SK-N-SH (cell line): ENCODE data around the gene JMJD1C. TPM values are rescaled to one million over a fixed set of nuclear protein-coding genes. Genes with fewer than 3 reads are reported as not detected.

Source experiments
- CTCF ChIA-PET: fragments of 300-600, 350-600 bp; formaldehyde crosslinking; extraction: SDS; loops from one replicate; lab custom pipeline; 2021; lab: Yijun Ruan, JAX
- POLR2A ChIA-PET: fragments of 350-600 bp; sonication (Branson Sonifier 250); formaldehyde crosslinking; extraction: SDS; loops from one replicate; lab custom pipeline; 2020; ENCODE audit warnings: antibody characterized with exemption, inconsistent platforms; lab: Yijun Ruan, JAX
- DNase-seq: peaks from one replicate; pipeline ENCODE4 v3.0.0; 2012
- H2AFZ ChIP-seq: fragments of 200-600 bp; sonication (generic); 2 replicates; pipeline ENCODE4 v1.8.1; 2016; ENCODE audit warnings: antibody characterized with exemption, mild to moderate bottlenecking, low read depth
- H3F3A ChIP-seq: fragments of 200-600 bp; sonication (generic); replicated peaks from 2 replicates; pipeline ENCODE3; 2016; ENCODE audit warnings: antibody characterized with exemption, mild to moderate bottlenecking; ENCODE audit not compliant: insufficient read depth
- H3K27ac ChIP-seq, 2 experiments: fragments of 200-500 bp in 1 of 2; fragments of 200-600 bp in 1 of 2; sonication (Bioruptor generic) in 1 of 2; sonication (generic), shearing (Covaris generic) in 1 of 2; 2 replicates each; pipeline versions ENCODE4 v1.5.1 to v1.6.1; 2014 to 2016; ENCODE audit warnings: low read depth in 2 of 2, inconsistent platforms in 1 of 2, low read length in 1 of 2, mild to moderate bottlenecking in 1 of 2, mixed read lengths in 1 of 2
- H3K27me3 ChIP-seq: fragments of 200-600 bp; sonication (generic), shearing (Covaris generic); 2 replicates; pipeline ENCODE4 v1.6.1; 2016; ENCODE audit warnings: mixed run types; ENCODE audit not compliant: insufficient read depth
- H3K36me3 ChIP-seq, 2 experiments: fragments of 200-500 bp in 1 of 2; fragments of 200-600 bp in 1 of 2; sonication (Bioruptor generic) in 1 of 2; sonication (generic) in 1 of 2; replicated peaks in 1 of 2; 2 replicates each; pipeline versions ENCODE3 to v1.5.1; 2014 to 2016; ENCODE audit warnings: low read length in 1 of 2, mild to moderate bottlenecking in 1 of 2; ENCODE audit not compliant: insufficient read depth in 2 of 2, control insufficient read depth in 1 of 2
- H3K4me1 ChIP-seq, 2 experiments: fragments of 200-500 bp in 1 of 2; fragments of 200-600 bp in 1 of 2; sonication (Bioruptor generic) in 1 of 2; sonication (generic), shearing (Covaris generic) in 1 of 2; 2 replicates each; pipeline versions ENCODE4 v1.5.1 to v1.6.1; 2014 to 2016; ENCODE audit warnings: low read depth in 1 of 2, low read length in 1 of 2, mixed run types in 1 of 2; ENCODE audit not compliant: insufficient read depth in 2 of 2, control insufficient read depth in 1 of 2
- H3K4me2 ChIP-seq: fragments of 200-600 bp; sonication (generic), shearing (Covaris generic); 2 replicates; pipeline ENCODE4 v1.6.1; 2017; ENCODE audit warnings: mixed run types
- H3K4me3 ChIP-seq, 2 experiments: fragments of 200-500 bp in 1 of 2; fragments of 200-600 bp in 1 of 2; sonication (Bioruptor generic) in 1 of 2; sonication (generic), shearing (Covaris generic) in 1 of 2; 2 replicates each; pipeline versions ENCODE4 v1.5.1 to v1.8.1; 2014 to 2016; ENCODE audit warnings: low read depth in 2 of 2, inconsistent platforms in 1 of 2, low read length in 1 of 2, mild to moderate bottlenecking in 1 of 2, mixed read lengths in 1 of 2, moderate library complexity in 1 of 2
- H3K79me2 ChIP-seq: fragments of 200-600 bp; sonication (generic); 2 replicates; pipeline ENCODE4 v1.8.1; 2017; ENCODE audit warnings: mild to moderate bottlenecking; ENCODE audit not compliant: insufficient read depth
- H3K9ac ChIP-seq: fragments of 200-600 bp; sonication (generic); 2 replicates; pipeline ENCODE4 v1.6.1; 2017; ENCODE audit warnings: mixed run types
- H3K9me2 ChIP-seq: fragments of 200-600 bp; sonication (generic); 2 replicates; pipeline ENCODE4 v1.6.1; 2017; ENCODE audit warnings: mixed run types
- H3K9me3 ChIP-seq: fragments of 200-600 bp; sonication (generic); 2 replicates; pipeline ENCODE4 v1.6.1; 2017; ENCODE audit warnings: mixed run types, mild to moderate bottlenecking, moderate library complexity
- H4K20me1 ChIP-seq: fragments of 200-600 bp; sonication (generic); 2 replicates; pipeline ENCODE4 v1.6.1; 2017; ENCODE audit warnings: mild to moderate bottlenecking, mixed run types; ENCODE audit not compliant: insufficient read depth
- CHD2 ChIP-seq: fragments of 150-350 bp; IDR thresholded peaks from 2 replicates; pipeline ENCODE4 v1.6.1; 2018; ENCODE audit warnings: low read length; ENCODE audit not compliant: partially characterized antibody
- FOXM1 ChIP-seq: IDR thresholded peaks from 2 replicates; pipeline ENCODE4 v1.4.0; 2012; ENCODE audit warnings: low read depth, mild to moderate bottlenecking
- GABPA ChIP-seq: IDR thresholded peaks from 2 replicates; pipeline ENCODE4 v1.4.0; 2012; ENCODE audit warnings: low read depth, mild to moderate bottlenecking
- JUND ChIP-seq: IDR thresholded peaks from 2 replicates; pipeline ENCODE4 v1.4.0; 2012
- MEF2A ChIP-seq: IDR thresholded peaks from 2 replicates; pipeline ENCODE4 v1.4.0; 2012; ENCODE audit warnings: low read depth, borderline replicate concordance
- NFIC ChIP-seq: IDR thresholded peaks from 2 replicates; pipeline ENCODE4 v1.4.0; 2012; ENCODE audit warnings: borderline replicate concordance
- NRF1 ChIP-seq: IDR thresholded peaks from 2 replicates; pipeline ENCODE4 v1.6.1; 2012; ENCODE audit warnings: low read depth, mild to moderate bottlenecking, low read length
- RAD21 ChIP-seq: IDR thresholded peaks from 2 replicates; pipeline ENCODE4 v1.6.1; 2012; ENCODE audit warnings: mild to moderate bottlenecking, low read length
- RCOR1 ChIP-seq: fragments of 150-350 bp; IDR thresholded peaks from 2 replicates; pipeline ENCODE4 v1.6.1; 2017; ENCODE audit warnings: antibody characterized with exemption, low read length
- RFX5 ChIP-seq: IDR thresholded peaks from 2 replicates; pipeline ENCODE4 v1.6.1; 2012; ENCODE audit warnings: mild to moderate bottlenecking, improper control_type of control experiment, low read length
- RXRA ChIP-seq: IDR thresholded peaks from 2 replicates; pipeline ENCODE4 v1.4.0; 2012; ENCODE audit warnings: low read depth, mild to moderate bottlenecking, borderline replicate concordance
- SIN3A ChIP-seq: IDR thresholded peaks from 2 replicates; pipeline ENCODE4 v1.6.1; 2012; ENCODE audit warnings: low read depth, mild to moderate bottlenecking, low read length, moderate library complexity, borderline replicate concordance
- TAF1 ChIP-seq: IDR thresholded peaks from 2 replicates; pipeline ENCODE4 v1.6.1; 2012; ENCODE audit warnings: low read depth, mild to moderate bottlenecking, low read length, moderate library complexity, borderline replicate concordance
- TCF12 ChIP-seq: IDR thresholded peaks from 2 replicates; pipeline ENCODE4 v1.4.0; 2012
- TEAD4 ChIP-seq: IDR thresholded peaks from 2 replicates; pipeline ENCODE4 v1.4.0; 2012; ENCODE audit warnings: mild to moderate bottlenecking, borderline replicate concordance; ENCODE audit not compliant: insufficient read depth
- USF1 ChIP-seq: IDR thresholded peaks from 2 replicates; pipeline ENCODE4 v1.4.0; 2012; ENCODE audit warnings: low read depth, borderline replicate concordance
- WGBS: methylation state at CpG from one replicate; pipeline ENCODE4 v1.1.6; 2017; ENCODE audit warnings: low lambda C conversion rate; 5-methylcytosine and 5-hydroxymethylcytosine counted together
- polyA plus RNA-seq, 3 experiments: library from polyadenylated mRNA; depleted of rRNA; stranded (reverse); fragments of >200 nt; gene quantifications; 2 replicates each; pipeline ENCODE4 v1.2.3, GENCODE V29; 2012
- TF ChIP-seq, protein P1 (sequence below): IDR thresholded peaks from 2 replicates; pipeline ENCODE4 v1.6.1; 2012; ENCODE audit warnings: mild to moderate bottlenecking, low read depth, low read length, moderate library complexity
- TF ChIP-seq, protein P2 (sequence below): fragments of 150-350 bp; IDR thresholded peaks from 2 replicates; pipeline ENCODE4 v1.6.1; 2017; ENCODE audit warnings: antibody characterized with exemption, low read length, low read depth, borderline replicate concordance

Gene JMJD1C
- polyA plus RNA-seq, 1 of the 3 experiments (the other 2 are of a cell fraction), result 11.7 TPM

DNA sequence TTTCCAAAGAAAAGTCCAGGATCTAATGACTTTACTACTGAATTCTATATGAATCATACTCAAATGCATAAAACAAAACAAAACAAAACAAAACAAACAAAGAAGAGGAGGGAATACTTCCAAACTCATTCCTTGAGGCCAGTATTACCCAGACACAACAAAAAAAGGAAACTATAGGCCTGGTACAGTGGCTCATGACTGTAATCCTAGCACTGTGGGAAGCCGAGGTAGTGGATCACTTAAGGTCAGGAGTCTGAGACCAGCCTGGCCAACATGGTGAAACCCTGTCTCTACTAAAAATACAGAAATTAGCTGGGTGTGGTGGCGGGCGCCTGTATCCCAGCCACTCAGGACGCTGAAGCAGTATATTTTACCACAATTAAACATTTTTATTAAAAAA is 218.0 kb downstream of the JMJD1C start:
- Histone ChIP-seq H3K4me3 (no peak overlapping the region), H3K27me3 (no peaks in the 10 kb centered on the region), H4K20me1 (peaks cover 97% of the 10 kb centered on the region), H3K4me2 (no peak overlapping the region), H3K27ac (no peak overlapping the region), H3F3A (no peaks in the 10 kb centered on the region), H3K9me3 (no peaks in the 10 kb centered on the region), H2AFZ (no peak overlapping the region), H3K79me2 (peaks cover 100% of the 10 kb centered on the region), H3K36me3 (peaks cover 0 to 16% of the 10 kb centered on the region in 2 experiments), H3K4me1 (peaks cover 0 to 5% of the 10 kb centered on the region in 2 experiments; a peak in 2 of 4 replicates), H3K9ac (no peak overlapping the region), H3K9me2 (no peaks in the 10 kb centered on the region)
- DNase-seq, result no peak
- TF ChIP-seq, protein P1, sequence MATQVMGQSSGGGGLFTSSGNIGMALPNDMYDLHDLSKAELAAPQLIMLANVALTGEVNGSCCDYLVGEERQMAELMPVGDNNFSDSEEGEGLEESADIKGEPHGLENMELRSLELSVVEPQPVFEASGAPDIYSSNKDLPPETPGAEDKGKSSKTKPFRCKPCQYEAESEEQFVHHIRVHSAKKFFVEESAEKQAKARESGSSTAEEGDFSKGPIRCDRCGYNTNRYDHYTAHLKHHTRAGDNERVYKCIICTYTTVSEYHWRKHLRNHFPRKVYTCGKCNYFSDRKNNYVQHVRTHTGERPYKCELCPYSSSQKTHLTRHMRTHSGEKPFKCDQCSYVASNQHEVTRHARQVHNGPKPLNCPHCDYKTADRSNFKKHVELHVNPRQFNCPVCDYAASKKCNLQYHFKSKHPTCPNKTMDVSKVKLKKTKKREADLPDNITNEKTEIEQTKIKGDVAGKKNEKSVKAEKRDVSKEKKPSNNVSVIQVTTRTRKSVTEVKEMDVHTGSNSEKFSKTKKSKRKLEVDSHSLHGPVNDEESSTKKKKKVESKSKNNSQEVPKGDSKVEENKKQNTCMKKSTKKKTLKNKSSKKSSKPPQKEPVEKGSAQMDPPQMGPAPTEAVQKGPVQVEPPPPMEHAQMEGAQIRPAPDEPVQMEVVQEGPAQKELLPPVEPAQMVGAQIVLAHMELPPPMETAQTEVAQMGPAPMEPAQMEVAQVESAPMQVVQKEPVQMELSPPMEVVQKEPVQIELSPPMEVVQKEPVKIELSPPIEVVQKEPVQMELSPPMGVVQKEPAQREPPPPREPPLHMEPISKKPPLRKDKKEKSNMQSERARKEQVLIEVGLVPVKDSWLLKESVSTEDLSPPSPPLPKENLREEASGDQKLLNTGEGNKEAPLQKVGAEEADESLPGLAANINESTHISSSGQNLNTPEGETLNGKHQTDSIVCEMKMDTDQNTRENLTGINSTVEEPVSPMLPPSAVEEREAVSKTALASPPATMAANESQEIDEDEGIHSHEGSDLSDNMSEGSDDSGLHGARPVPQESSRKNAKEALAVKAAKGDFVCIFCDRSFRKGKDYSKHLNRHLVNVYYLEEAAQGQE, result no peak
- ChIA-PET POLR2A (no interaction called here), CTCF (interaction anchor here (0.7 kb wide), 1 partner anchor 472 kb away, joined by 3 read pairs; no protein-coding TSS in a partner anchor)
- 99% methylated on average over 4 of the region's 4 CpGs for WGBS

- Histone ChIP-seq H3K27me3 (no peaks in the 10 kb centered on the region), H4K20me1 (peaks cover 97% of the 10 kb centered on the region), H3K27ac (no peak overlapping the region), H3K36me3 (peaks cover 0 to 19% of the 10 kb centered on the region in 2 experiments), H2AFZ (no peak overlapping the region), H3K4me1 (peaks cover 5 to 11% of the 10 kb centered on the region in 2 experiments; a peak in 3 of 4 replicates), H3K9ac (no peak overlapping the region), H3K9me2 (no peaks in the 10 kb centered on the region), H3K79me2 (peaks cover 100% of the 10 kb centered on the region), H3F3A (peaks cover 6% of the 10 kb centered on the region), H3K4me3 (no peak overlapping the region), H3K9me3 (no peaks in the 10 kb centered on the region), H3K4me2 (no peak overlapping the region)
- CTCF ChIA-PET, result interaction anchor here (1.5 to 1.8 kb wide), 2 partner anchors 17 to 521 kb away, joined by 4 to 5 read pairs; no protein-coding TSS in a partner anchor
- TF ChIP-seq CHD2 (no peak), TAF1 (no peak), RCOR1 (no peak)
- no peak for DNase-seq
- POLR2A ChIA-PET, result no interaction called here
- 96% methylated on average over 3 of the region's 3 CpGs for WGBS
These were observed 219.4 kb downstream of the JMJD1C start for GRCh38 chr10:63246356-63246755.

DNA sequence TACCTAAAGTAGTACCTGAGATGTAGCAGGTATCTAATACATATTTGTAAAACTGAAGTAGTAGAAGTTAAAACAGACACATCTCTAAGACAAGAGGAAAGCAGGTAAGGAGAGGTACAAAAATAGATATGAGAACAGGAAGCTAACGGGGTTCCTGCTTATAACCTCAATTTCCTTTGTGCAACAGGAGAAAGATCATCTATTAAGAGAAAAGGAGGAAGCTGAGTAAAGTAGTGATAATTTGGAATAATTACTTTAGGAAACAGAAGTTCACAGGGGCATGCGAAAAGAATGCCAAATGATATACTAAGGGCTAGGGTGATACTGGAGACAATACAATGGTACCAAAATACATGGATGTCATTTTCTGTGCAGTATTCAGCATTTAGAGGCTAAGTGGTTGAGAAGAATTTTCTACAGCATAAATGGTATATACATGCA is 223.9 kb downstream of the JMJD1C start:
- H3K4me3 ChIP-seq, result no peak overlapping the region
- H3K36me3 ChIP-seq, result peaks cover 0 to 19% of the 10 kb centered on the region in 2 experiments
- H2AFZ ChIP-seq, result no peak overlapping the region
- WGBS, result 97% methylated on average over 2 of the region's 2 CpGs
- H3K4me2 ChIP-seq, result no peak overlapping the region
- no peaks in the 10 kb centered on the region for H3K27me3 ChIP-seq
- peaks cover 23% of the 10 kb centered on the region for H3F3A ChIP-seq
- POLR2A ChIA-PET, result no interaction called here
- TF ChIP-seq RFX5 (no peak), USF1 (no peak), RXRA (no peak), GABPA (no peak), TCF12 (no peak), SIN3A (no peak), NFIC (no peak), MEF2A (no peak), RAD21 (no peak), NRF1 (no peak), TEAD4 (no peak), JUND (no peak), FOXM1 (no peak), RCOR1 (no peak)
- TF ChIP-seq, protein P2, sequence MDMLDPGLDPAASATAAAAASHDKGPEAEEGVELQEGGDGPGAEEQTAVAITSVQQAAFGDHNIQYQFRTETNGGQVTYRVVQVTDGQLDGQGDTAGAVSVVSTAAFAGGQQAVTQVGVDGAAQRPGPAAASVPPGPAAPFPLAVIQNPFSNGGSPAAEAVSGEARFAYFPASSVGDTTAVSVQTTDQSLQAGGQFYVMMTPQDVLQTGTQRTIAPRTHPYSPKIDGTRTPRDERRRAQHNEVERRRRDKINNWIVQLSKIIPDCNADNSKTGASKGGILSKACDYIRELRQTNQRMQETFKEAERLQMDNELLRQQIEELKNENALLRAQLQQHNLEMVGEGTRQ, result no peak
- peaks cover 5 to 17% of the 10 kb centered on the region in 2 experiments; a peak in 3 of 4 replicates for H3K4me1 ChIP-seq
- peaks cover 94% of the 10 kb centered on the region for H4K20me1 ChIP-seq
- H3K27ac ChIP-seq, result no peak overlapping the region
- peaks cover 100% of the 10 kb centered on the region for H3K79me2 ChIP-seq
- no peaks in the 10 kb centered on the region for H3K9me3 ChIP-seq
- CTCF ChIA-PET, result interaction anchor here (0.9 to 1.3 kb wide), 3 partner anchors 11 to 478 kb away, joined by 3 to 4 read pairs (median 3); no protein-coding TSS in a partner anchor
- no peak overlapping the region for H3K9ac ChIP-seq
- DNase-seq, result no peak
- no peaks in the 10 kb centered on the region; the same call in 1 of the 2 replicates for H3K9me2 ChIP-seq
